Mononuclear cell (primary cell): ENCODE measurements around the gene FXYD3. TPM values are rescaled to one million over a fixed set of nuclear protein-coding genes. Genes with fewer than 3 reads are reported as not detected.

Source experiments
- H3K27me3 ChIP-seq: 2 replicates; pipeline ENCODE4 v1.6.0; 2011; ENCODE audit warnings: low read length, control low read depth; ENCODE audit not compliant: insufficient read depth
- H3K4me1 ChIP-seq: 2 replicates; pipeline ENCODE4 v1.5.1; 2011; ENCODE audit warnings: mild to moderate bottlenecking, low read length, control low read depth; ENCODE audit not compliant: insufficient read depth
- H3K4me3 ChIP-seq: 2 replicates; pipeline ENCODE4 v1.5.1; 2011; ENCODE audit warnings: mild to moderate bottlenecking, low read length, moderate library complexity
- H3K9me3 ChIP-seq: 2 replicates; pipeline ENCODE4 v1.5.1; 2011; ENCODE audit warnings: low read depth, mild to moderate bottlenecking, control low read depth, low read length
- total RNA-seq: library from RNA; depleted of rRNA; stranded (reverse); fragments of >200 nt; gene quantifications from one replicate; pipeline ENCODE4 v1.2.3, GENCODE V29; 2012

Gene FXYD3
- total RNA-seq, 1 donor, result not detected

DNA sequence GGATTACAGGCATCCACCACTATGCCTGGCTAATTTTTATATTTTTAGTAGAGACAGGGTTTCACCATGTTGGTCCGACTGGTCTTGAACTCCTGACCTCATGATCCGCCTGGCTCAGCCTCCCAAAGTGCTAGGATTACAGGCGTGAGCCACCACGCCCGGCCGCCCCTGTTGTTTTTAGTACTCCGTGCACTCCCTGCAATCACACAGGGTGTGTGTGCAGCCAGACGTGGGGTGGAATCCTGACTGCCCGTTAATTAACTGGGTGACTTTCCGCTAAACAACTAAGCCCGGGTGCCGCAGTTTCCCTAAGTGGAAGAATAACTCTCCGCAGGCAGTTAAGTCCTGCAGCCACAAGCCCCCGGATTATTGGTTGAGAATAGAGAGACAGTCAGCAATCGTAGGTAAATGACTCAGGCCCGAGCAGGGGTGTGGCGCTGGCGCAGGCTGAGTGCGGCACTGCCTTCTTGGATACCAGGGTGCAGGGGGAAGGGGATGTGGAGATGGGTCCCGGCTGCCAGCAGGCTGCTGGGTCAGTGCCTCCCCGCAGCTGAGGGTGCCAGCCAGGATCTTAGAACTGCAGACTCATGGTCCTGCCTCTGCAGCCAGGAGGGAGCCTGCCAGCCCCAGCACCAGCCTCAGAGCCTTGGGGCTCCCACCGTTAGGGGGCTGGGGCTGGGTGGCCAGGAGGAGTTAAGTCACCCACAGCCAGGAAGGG is 6.1 kb upstream of the FXYD3 start:
- Histone ChIP-seq H3K4me3 (no peak overlapping the region), H3K27me3 (no peaks in the 10 kb centered on the region), H3K9me3 (no peaks in the 10 kb centered on the region), H3K4me1 (peaks cover 3% of the 10 kb centered on the region)

DNA sequence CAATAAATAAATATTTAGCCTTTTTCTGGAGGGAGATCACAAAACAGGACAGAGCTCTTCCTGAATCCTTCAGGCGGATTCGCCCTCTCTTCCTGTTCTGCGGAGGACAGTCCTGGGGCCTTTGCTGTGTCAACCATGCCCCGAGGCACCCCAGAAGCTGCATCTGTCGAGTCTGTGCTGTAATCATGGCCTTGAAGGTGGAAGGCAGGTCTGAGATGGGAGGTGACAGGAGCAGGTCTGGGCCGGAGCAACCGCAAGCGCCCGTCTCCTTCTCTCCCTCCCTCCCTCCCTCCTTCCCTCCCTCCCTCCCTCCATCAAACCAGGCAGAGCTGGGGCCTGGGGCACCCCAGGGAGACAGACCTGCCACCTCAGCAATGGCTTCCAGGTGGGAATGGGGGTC is 4.6 kb upstream of the FXYD3 start:
- H3K9me3 ChIP-seq, result no peaks in the 10 kb centered on the region
- H3K4me1 ChIP-seq, result peaks cover 8% of the 10 kb centered on the region
- H3K27me3 ChIP-seq, result no peaks in the 10 kb centered on the region
- no peak overlapping the region for H3K4me3 ChIP-seq

GRCh38 chr19:35112995-35113688 is 2.5 kb upstream of the FXYD3 start:
- Histone ChIP-seq H3K27me3 (no peaks in the 10 kb centered on the region), H3K4me1 (peaks cover 8% of the 10 kb centered on the region), H3K9me3 (no peaks in the 10 kb centered on the region), H3K4me3 (no peak overlapping the region)

DNA sequence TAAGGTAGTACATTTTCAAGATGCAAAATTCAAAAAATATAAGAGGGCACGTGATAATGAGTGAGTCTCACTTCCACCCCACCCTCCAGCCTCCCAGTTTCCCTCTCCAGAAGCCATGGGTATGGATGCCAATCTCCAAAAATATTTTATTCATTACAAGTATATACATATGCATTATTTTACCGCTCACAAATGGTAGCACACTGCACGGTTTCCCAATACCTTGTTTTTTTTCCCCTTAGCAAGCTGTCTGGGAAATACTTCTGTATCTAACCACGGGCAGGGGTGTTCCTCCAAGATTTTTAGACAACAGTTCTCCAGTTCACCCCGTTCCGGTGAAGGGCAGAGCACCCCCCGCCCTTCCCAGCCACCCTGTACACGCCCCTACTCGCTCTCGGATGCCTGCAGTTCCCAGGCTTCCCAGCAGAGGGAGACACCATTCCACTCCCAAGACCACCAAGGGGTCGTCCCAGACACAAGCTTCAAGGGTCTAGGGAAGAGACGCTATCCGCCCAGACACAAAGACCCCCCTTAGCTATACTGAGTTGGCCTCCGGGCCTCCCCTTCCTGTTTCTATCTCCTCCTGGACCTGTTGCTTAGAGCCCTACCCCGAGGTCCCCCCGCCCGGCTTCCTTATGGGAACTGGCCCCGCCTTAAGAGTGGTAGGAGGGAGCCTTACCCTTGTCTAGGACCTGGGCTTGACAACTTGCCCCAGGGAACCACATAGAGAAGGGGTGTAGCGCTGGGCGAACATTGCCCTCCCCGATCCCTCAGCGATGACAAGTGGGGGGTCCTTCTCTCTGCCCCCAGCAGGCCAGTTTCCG is 1.1 kb upstream of the FXYD3 start:
- H3K4me3 ChIP-seq, result no peak overlapping the region
- H3K27me3 ChIP-seq, result no peaks in the 10 kb centered on the region
- peaks cover 8% of the 10 kb centered on the region for H3K4me1 ChIP-seq
- no peaks in the 10 kb centered on the region for H3K9me3 ChIP-seq

- peaks cover 16% of the 10 kb centered on the region for H3K4me1 ChIP-seq
These were observed 614 bp downstream of the FXYD3 start for GRCh38 chr19:35116072-35116801.

GRCh38 chr19:35117116-35117515 is 1.5 kb downstream of the FXYD3 start:
- H3K4me3 ChIP-seq, result no peak overlapping the region
- H3K4me1 ChIP-seq, result peaks cover 16% of the 10 kb centered on the region

More at GRCh38 chr19:35116072-35116801, 614 bp downstream of the FXYD3 start:
- H3K27me3 ChIP-seq, result no peaks in the 10 kb centered on the region
- H3K9me3 ChIP-seq, result no peaks in the 10 kb centered on the region
- H3K4me3 ChIP-seq, result no peak overlapping the region

GRCh38 chr19:35117799-35118198 is 2.2 kb downstream of the FXYD3 start:
- Histone ChIP-seq H3K9me3 (no peaks in the 10 kb centered on the region), H3K4me1 (peaks cover 16% of the 10 kb centered on the region), H3K4me3 (no peak overlapping the region), H3K27me3 (no peaks in the 10 kb centered on the region)

More at GRCh38 chr19:35117116-35117515, 1.5 kb downstream of the FXYD3 start:
- Histone ChIP-seq H3K9me3 (no peaks in the 10 kb centered on the region), H3K27me3 (no peaks in the 10 kb centered on the region)

DNA sequence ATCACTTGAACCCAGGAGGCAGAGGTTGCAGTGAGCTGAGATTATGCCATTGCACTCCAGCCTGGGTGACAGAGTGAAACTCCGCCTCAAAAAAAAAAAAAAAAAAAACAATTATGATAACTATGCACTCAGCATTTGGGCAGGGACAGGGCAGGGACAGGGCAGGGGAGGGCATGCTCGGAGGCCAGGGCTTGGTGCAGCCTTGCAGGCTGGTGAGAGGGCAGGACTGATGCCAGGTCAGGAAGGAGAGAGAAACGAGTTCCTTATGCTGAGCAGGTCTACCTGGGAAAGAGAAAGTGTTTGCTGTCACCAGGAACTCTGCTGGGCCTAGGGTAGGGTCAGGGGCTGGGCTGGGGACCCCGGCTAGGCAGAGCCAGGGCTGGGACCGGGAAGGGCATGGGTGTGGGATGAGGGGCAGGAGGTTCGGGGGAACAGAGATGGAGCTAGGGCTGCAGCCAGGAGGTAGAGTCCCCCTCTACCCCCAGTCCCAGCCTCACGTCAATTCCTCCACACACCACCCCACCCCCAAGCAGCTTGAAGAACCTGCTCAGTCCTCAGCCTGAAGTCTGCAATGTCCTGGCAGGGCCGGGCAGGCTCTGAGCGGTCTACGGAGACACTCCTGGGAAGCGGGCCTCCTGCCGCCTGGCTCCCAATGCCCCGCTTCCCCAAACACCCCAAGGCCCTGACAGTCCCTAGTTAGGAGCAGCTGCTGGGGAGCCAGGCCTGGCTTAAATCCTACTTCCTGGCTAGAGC is 2.8 kb downstream of the FXYD3 start:
- Histone ChIP-seq H3K4me3 (no peak overlapping the region), H3K9me3 (no peaks in the 10 kb centered on the region), H3K27me3 (no peaks in the 10 kb centered on the region), H3K4me1 (peaks cover 16% of the 10 kb centered on the region)

- Histone ChIP-seq H3K27me3 (no peaks in the 10 kb centered on the region), H3K4me3 (no peak overlapping the region), H3K4me1 (peaks cover 20% of the 10 kb centered on the region), H3K9me3 (no peaks in the 10 kb centered on the region)
These were observed 3.5 kb downstream of the FXYD3 start for GRCh38 chr19:35119091-35119490.

DNA sequence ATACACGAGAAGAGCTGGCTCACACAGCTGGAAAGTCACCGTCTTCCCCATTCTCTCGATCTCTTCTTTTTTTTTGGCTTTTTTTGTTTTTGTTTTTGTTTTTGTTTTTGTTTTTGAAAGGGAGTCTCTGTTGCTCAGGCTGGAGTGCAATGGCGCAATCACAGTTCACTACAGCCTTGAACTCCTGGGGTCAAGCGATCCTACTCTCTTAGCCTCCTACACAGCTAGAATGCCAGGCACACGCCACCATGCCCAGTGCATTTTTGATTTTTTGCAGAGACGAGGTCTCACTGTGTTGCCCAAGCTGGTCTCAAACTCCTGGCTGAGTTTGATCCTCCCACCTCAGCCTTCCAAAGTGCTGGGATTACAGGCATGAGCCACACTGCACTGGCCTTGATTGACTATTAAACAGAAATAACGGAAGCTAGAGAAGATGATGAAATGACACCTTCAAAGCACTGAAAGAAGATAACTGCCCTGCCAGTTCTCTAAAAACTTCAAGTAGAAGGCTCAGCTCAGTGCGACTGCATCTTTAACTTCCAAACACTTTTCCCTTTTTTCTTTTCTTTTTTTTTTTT is 4.0 kb downstream of the FXYD3 start:
- Histone ChIP-seq H3K27me3 (no peaks in the 10 kb centered on the region), H3K4me3 (no peak overlapping the region), H3K9me3 (no peaks in the 10 kb centered on the region), H3K4me1 (peaks cover 22% of the 10 kb centered on the region)

DNA sequence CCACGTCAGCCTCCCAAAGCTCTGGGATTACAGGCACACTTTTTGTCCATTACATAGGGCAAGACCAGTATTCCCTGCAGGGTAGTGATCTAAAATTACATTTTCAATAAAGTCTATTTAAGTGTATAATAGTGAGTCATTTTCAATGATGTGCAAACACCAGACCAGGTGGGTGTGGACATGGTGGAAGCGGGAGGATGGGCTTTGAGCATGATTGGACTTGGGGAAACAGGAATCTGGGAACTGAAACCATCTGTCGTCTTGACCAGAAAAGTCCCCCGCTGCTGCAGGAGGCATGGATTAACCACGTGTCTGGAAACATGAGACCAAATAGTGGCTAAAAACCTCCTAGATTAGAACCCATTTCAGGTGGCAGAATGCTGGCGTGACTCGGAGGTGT is 4.9 kb downstream of the FXYD3 start:
- H3K4me1 ChIP-seq, result peaks cover 22% of the 10 kb centered on the region
- no peaks in the 10 kb centered on the region for H3K27me3 ChIP-seq
- no peak overlapping the region for H3K4me3 ChIP-seq
- H3K9me3 ChIP-seq, result no peaks in the 10 kb centered on the region

- peaks cover 22% of the 10 kb centered on the region for H3K4me1 ChIP-seq
- H3K27me3 ChIP-seq, result no peaks in the 10 kb centered on the region
- H3K9me3 ChIP-seq, result no peaks in the 10 kb centered on the region
- no peak overlapping the region for H3K4me3 ChIP-seq
These were observed 5.3 kb downstream of the FXYD3 start for GRCh38 chr19:35120898-35121297.

DNA sequence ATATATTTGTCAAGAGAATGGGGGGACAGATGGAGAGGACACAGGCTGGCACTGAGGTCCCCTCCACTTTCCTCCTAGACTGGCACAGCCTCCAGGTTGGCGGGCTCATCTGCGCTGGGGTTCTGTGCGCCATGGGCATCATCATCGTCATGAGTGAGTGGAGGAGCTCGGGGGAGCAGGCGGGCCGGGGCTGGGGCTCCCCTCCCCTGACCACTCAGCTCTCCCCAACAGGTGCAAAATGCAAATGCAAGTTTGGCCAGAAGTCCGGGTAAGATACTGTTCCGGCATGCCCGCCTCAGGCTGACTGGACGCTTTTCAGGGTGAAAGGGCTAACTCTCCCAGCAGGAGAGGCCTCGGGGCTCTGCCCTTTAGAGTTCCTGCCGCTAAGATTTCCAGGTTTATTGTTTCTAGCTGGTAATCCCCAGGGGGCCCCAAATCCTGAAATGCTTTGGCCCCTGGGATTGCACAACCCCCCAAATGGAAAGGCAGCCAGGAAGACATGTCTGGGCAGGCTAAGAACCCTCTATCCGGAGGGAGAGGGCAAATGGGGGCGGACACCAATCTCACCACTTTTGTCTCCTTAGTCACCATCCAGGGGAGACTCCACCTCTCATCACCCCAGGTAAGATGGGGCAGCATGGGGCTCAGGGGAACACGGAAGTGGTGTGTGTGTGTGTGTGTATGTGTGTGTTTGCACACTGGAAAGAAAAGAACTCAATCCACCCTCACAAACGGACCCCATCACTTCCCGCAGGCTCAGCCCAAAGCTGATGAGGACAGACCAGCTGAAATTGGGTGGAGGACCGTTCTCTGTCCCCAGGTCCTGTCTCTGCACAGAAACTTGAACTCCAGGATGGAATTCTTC is 7.3 kb downstream of the FXYD3 start:
- Histone ChIP-seq H3K27me3 (no peaks in the 10 kb centered on the region), H3K4me1 (peaks cover 22% of the 10 kb centered on the region), H3K4me3 (no peak overlapping the region), H3K9me3 (no peaks in the 10 kb centered on the region)
